ENCODE measurements around the gene CST6.

CST6 gene

GRCh38 chr11:66011785-66012303 lies at the start of gene CST6:
TSS of gene CST6 (plus strand) at chr11:66012008. CDS start at chr11:66012045, 37 bp downstream.
- DNase-seq, result no peak

GRCh38 chr11:65962141-65962564 lies 49.7 kb upstream of the CST6 start:
- DNase-seq, result no peak

GRCh38 chr11:65964906-65965305 lies 46.9 kb upstream of the CST6 start:
- no peak for DNase-seq

- no peak for DNase-seq
Measured at GRCh38 chr11:65965986-65966762, 45.6 kb upstream of the CST6 start.

- no peak for DNase-seq
Measured at GRCh38 chr11:65967329-65967934, 44.4 kb upstream of the CST6 start.

GRCh38 chr11:65968600-65969482 lies 43.0 kb upstream of the CST6 start:
- no peak for DNase-seq

- no peak for DNase-seq
Measured at GRCh38 chr11:65972116-65972515, 39.7 kb upstream of the CST6 start.

- no peak for DNase-seq
Measured at GRCh38 chr11:65973439-65974110, 38.2 kb upstream of the CST6 start.

GRCh38 chr11:65975771-65976170 lies 36.0 kb upstream of the CST6 start:
- no peak for DNase-seq

- DNase-seq, result no peak
Measured at GRCh38 chr11:65976216-65977176, 35.3 kb upstream of the CST6 start.

- no peak for DNase-seq
Measured at GRCh38 chr11:65977621-65978390, 34.0 kb upstream of the CST6 start.

GRCh38 chr11:65978391-65979238 lies 33.2 kb upstream of the CST6 start:
- DNase-seq, result no peak

- no peak for DNase-seq
Measured at GRCh38 chr11:65979261-65979759, 32.5 kb upstream of the CST6 start.

- DNase-seq, result no peak
Measured at GRCh38 chr11:65981101-65981740, 30.6 kb upstream of the CST6 start.

- no peak for DNase-seq
Measured at GRCh38 chr11:65981972-65982823, 29.6 kb upstream of the CST6 start.

GRCh38 chr11:65982824-65983588 lies 28.8 kb upstream of the CST6 start:
- no peak for DNase-seq

- no peak for DNase-seq
Measured at GRCh38 chr11:65983589-65983987, 28.2 kb upstream of the CST6 start.

All from activated CD4-positive, alpha-beta T cell treated with anti-CD3 and anti-CD28 coated beads, Interleukin-2, Interleukin-6, amounts not matched to agents 100 ng/mL and 50 ng/mL, durations not matched to agents 16 hours and 8 hours (primary cell).